HFF-Myc (cell line): ENCODE data around the gene IL36B.

Experiments used
- DNase-seq: peaks from one replicate; pipeline ENCODE4 v3.0.0-alpha.2; 2011; ENCODE audit warnings: low read depth; ENCODE audit errors: extremely low read depth
- H3K4me3 ChIP-seq: replicated peaks from 2 replicates; pipeline ENCODE4 v1.5.1; 2011; ENCODE audit warnings: low read depth, mild to moderate bottlenecking, control low read depth, low read length
- CTCF ChIP-seq: IDR thresholded peaks from 2 replicates; pipeline ENCODE4 v1.5.1; 2012; ENCODE audit warnings: mild to moderate bottlenecking, low read depth, low read length, control low read depth; ENCODE audit errors: missing control alignments

The IL36B gene

GRCh38 chr2:113007250-113007649 lies 45.4 kb downstream of the IL36B start:
- TF ChIP-seq CTCF = no peak
- no peak overlapping the region for H3K4me3 ChIP-seq

GRCh38 chr2:113005030-113005509 lies 47.6 kb downstream of the IL36B start, which contains the start of gene IL36A:
IL36A (plus strand) TSS chr2:113005459; CDS start chr2:113005872, 413 bp downstream.
- DNase-seq = no peak
- no peak for TF ChIP-seq CTCF
- H3K4me3 ChIP-seq = no peak within 1 kb of the TSS

More at GRCh38 chr2:113007250-113007649, 45.4 kb downstream of the IL36B start:
- DNase-seq = no peak

- H3K4me3 ChIP-seq = no peak overlapping the region
- DNase-seq = no peak
- TF ChIP-seq CTCF = no peak
These were observed 50.0 kb downstream of the IL36B start for GRCh38 chr2:113002677-113003076.

- no peak for DNase-seq
- TF ChIP-seq CTCF = no peak
- H3K4me3 ChIP-seq = no peak overlapping the region
These were observed 52.2 kb downstream of the IL36B start for GRCh38 chr2:113000436-113000835.

- H3K4me3 ChIP-seq = no peak overlapping the region
- TF ChIP-seq CTCF = no peak
- DNase-seq = no peak
These were observed 55.5 kb downstream of the IL36B start for GRCh38 chr2:112997151-112997550.

GRCh38 chr2:112996635-112997034 lies 56.0 kb downstream of the IL36B start:
- no peak overlapping the region for H3K4me3 ChIP-seq
- DNase-seq = no peak
- no peak for TF ChIP-seq CTCF

- TF ChIP-seq CTCF = no peak
- no peak for DNase-seq
- no peak overlapping the region for H3K4me3 ChIP-seq
These were observed 57.2 kb downstream of the IL36B start for GRCh38 chr2:112995346-112995920.
